Omental fat pad (tissue), 4 donors: ENCODE data around the gene MRPL16. TPM values are rescaled to one million over a fixed set of nuclear protein-coding genes. Genes with fewer than 3 reads are reported as not detected.

Experiments used
- ATAC-seq: fragments of 150-250 bp; one replicate; pipeline ENCODE4 v1.9.1; 2016; ENCODE audit warnings: mild to moderate bottlenecking, moderate library complexity; ENCODE audit not compliant: low FRiP score
- DNase-seq: peaks from one replicate; pipeline ENCODE4 v3.0.0-alpha.2; 2019; ENCODE audit warnings: low spot score
- total RNA-seq, 4 donors: library from RNA; depleted of rRNA; stranded (reverse); fragments of >200 nt; gene quantifications; one replicate each; pipeline ENCODE4 v1.1.0, GENCODE V29; 2016
- TF ChIP-seq, protein P1 (sequence below), 3 donors: fragments of 450-650 bp; IDR thresholded peaks; one replicate each; pipeline ENCODE4 v1.5.1; 2016 to 2017; ENCODE audit warnings: antibody characterized with exemption in 3 of 3, mild to moderate bottlenecking in 3 of 3, moderate library complexity in 2 of 3

MRPL16 gene
- total RNA-seq, 4 donors from 2014 or later = 28.1 to 50.9 (median 38.3) TPM

DNA sequence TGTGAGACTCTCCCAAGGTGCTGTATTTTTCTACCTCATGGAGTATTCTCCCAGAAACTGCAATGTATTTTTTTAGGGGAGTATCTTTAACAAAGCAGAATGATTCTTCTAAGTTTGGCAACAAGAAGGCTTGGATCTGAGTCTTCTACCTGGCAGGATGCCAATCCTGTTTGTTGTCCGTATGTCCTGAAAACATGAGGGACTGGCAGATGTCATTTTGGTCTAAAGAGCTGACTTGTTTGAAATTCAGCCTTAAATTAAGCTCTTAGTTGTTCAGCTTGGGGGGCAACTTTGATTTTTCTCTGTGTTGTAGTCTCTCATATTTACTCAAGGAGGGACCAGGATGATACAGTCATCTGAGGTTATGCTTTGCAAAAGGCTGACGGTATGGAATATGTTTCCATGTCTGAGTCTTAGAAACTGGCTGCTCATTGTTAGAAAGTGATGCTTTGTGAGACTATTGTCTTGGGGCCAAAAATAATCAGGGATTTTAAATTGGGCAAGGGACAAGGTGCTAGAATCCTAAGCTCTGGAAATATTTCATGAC, 9.3 kb downstream of the MRPL16 start:
- DNase-seq (no peak), ATAC-seq (no peak)
- TF ChIP-seq, protein P1, sequence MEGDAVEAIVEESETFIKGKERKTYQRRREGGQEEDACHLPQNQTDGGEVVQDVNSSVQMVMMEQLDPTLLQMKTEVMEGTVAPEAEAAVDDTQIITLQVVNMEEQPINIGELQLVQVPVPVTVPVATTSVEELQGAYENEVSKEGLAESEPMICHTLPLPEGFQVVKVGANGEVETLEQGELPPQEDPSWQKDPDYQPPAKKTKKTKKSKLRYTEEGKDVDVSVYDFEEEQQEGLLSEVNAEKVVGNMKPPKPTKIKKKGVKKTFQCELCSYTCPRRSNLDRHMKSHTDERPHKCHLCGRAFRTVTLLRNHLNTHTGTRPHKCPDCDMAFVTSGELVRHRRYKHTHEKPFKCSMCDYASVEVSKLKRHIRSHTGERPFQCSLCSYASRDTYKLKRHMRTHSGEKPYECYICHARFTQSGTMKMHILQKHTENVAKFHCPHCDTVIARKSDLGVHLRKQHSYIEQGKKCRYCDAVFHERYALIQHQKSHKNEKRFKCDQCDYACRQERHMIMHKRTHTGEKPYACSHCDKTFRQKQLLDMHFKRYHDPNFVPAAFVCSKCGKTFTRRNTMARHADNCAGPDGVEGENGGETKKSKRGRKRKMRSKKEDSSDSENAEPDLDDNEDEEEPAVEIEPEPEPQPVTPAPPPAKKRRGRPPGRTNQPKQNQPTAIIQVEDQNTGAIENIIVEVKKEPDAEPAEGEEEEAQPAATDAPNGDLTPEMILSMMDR (IDR thresholded peaks at IDR 0.05) = no peak

DNA sequence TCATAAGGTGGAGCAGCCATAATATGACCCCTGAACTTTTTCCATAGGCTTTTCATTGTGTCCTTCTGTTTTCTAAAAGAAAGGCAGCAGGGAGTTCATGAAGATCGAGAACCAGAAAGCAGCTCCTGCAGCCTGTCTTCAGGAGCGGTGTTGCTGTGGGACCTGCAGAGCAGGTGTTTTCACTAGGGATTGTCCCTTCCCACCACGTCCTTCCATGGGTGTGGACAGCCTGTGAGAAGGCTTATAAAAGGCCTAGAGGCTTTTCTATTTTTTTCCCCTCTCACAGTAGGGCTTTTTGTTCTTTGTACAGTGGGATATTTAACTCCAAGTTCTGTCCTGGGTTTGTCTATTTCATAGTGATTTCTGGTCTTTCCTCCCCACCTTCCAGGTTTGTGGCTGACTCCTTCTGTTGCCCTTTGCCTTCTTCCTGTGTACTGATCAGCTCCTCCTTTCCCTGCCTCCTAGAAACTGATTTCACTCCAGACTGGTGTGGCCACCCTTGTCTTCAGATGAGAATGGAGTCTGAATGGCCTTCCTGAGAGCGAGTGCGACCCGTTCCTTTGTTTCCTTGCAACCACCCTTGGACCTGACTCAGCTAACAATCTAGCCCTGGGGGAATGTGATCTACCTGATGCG, 10.1 kb downstream of the MRPL16 start:
- no peak for DNase-seq
- no peak for ATAC-seq
- TF ChIP-seq, protein P1 (IDR thresholded peaks at IDR 0.05) = no peak

DNA sequence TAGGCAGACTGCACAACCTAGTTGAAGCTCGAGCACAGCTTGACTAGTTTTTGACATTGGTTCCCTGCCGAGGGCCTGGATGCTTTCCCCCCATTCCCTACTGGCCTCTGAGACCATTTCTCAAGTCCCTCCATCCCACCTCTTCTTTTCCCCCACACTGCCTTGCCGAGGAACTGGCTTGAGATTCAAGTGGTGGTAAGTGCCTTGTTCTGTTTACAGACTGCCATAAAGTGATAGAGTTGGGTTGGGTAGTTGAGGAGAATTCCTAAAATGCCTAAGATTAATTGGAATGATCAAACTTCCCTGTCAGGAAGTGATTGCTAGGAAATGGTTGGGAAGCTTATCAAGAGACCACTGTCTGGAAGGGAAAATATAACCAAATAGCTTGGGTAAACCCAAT, 16.2 kb downstream of the MRPL16 start:
- DNase-seq (no peak), ATAC-seq (no peak)
- TF ChIP-seq, protein P1 (IDR thresholded peaks at IDR 0.05) = no peak

DNA sequence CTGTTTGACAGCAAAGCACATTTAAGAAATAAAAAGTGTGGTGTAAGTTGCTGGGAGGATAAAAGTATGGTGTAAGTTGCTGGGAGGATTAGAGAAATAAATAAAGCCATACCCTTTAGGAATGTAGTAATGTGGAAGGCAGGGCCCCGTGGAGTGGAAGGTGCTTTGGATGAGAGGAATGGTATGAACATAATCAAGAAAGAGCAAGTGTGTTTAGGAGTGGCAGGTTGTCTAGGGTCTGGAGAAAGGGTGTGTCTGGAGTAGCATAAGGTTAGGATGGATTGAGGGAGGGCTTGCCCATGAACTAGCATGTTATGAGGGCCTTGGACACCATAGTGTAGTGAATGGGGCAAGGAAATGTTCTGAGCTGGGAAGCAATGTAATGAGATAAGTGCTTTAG, 18.1 kb downstream of the MRPL16 start:
- TF ChIP-seq, protein P1 (IDR thresholded peaks at IDR 0.05) = no peak
- no peak for DNase-seq
- ATAC-seq = no peak

DNA sequence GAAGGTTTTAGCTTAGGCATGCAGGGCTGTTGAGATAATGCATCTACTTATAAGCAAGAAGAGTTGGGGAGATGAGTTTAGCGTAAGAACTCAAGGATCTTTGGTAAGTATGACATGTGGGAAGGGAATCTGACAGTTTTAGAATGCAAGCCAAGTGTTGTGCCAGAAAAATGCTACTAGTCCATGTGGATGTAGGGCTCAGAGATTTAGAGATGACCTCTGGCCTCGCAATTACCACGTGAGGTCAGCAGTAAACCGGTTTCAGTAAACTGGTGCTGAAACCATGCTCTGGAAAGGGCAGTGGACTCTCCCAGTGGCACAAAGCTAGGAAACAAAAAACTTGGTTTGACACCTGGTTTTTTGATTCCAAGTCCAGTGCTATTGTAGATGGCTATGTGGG, 18.9 kb downstream of the MRPL16 start:
- TF ChIP-seq, protein P1 (IDR thresholded peaks at IDR 0.05) = no peak
- DNase-seq = no peak
- ATAC-seq = no peak

DNA sequence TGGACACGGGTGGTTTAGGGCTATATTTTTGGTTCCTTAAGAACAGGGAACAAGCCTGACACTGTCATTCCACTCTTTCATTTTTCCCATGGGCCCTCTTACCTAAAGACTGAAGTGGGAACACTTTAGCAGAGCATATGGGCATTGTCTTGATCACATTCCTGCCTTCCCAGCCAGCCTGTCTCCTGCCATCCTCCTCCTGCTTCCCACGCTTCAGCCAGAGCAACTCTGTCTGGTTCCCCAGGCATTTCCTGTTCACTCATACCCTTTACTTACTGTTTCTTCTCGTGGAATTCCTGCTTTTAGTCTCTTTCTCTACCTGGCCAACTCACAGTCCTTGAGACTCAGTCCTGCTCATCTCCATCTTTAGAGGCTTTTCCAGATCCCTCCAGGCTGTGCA, 22.8 kb downstream of the MRPL16 start:
- DNase-seq = no peak
- ATAC-seq = no peak
- TF ChIP-seq, protein P1 (IDR thresholded peaks at IDR 0.05) = no peak

DNA sequence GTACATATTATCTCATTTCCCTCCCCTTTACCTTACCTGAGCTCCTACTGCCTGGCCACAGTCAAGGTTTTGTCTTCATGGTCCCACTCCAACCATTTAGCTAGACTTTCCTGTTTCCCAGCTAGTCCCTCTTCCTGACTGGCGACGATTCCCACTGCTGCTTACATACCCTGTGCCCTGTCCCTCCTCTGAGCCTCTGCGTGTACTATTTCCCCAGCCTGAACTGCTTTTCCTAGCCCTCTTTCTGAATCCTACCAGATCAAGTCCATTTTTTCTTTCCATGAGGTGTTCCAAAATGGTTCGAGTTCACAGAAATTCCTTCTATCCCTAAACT, 23.4 kb downstream of the MRPL16 start:
- DNase-seq (no peak), ATAC-seq (no peak)
- TF ChIP-seq, protein P1 (IDR thresholded peaks at IDR 0.05) = no peak
